Spleen (tissue), 7 donors: ENCODE results near the gene TRIM26.

Source experiments
- CTCF ChIP-seq, 11 experiments: fragments of 200-600 bp in 7 of 11; fragments of 450-650 bp in 4 of 11; sonication (generic) in 4 of 11; IDR thresholded peaks in 8 of 11; conservative IDR thresholded peaks in 3 of 11; 1 replicate in 7 of 11; 2 replicates in 4 of 11; pipeline versions ENCODE4 v1.4.0 to v1.8.0; 2016 to 2021; ENCODE audit warnings: antibody characterized with exemption in 11 of 11, inconsistent platforms in 4 of 11, mild to moderate bottlenecking in 1 of 11
- POLR2A ChIP-seq, 3 donors: fragments of 450-650 bp; IDR thresholded peaks; one replicate each; pipeline ENCODE4 v1.5.1; 2017; ENCODE audit warnings: antibody characterized with exemption in 3 of 3, mild to moderate bottlenecking in 1 of 3
- donor health status: DM: no; HTN: no; CAD: no; lungs with moderate emphysema.
- donor health status: DM: no; HTN: no; CAD: no.
- donor health status: DM: no; HTN: no; CAD: no.

- no peak for TF ChIP-seq POLR2A (IDR thresholded peaks at IDR 0.05)
- no peak for TF ChIP-seq CTCF (IDR thresholded peaks at IDR 0.05 in 8 of 11, conservative IDR thresholded peaks at IDR 0.05 in 3 of 11)
Observed at GRCh38 chr6:30149234-30149633, 64.0 kb downstream of the TRIM26 start.
